Measurements from ENCODE around the gene EIF2D.
"Not testable (repeated sequence)": the region's sequence is repeated elsewhere in the genome, so short reads cannot be mapped to it uniquely, and the experiment has no call there.

The EIF2D gene

GRCh38 chr1:206635080-206635977 lies 23.1 kb upstream of the EIF2D start, which contains the start of gene DYRK3:
Gene DYRK3, plus strand, starts transcription at chr1:206635536. Its CDS starts 168 bp downstream, at chr1:206635704.
- peak; percentile 85 for DNase-seq

GRCh38 chr1:206634365-206635079 lies 22.3 kb upstream of the EIF2D start:
- DNase-seq, result peak; percentile 73

GRCh38 chr1:206633708-206634121 lies 21.4 kb upstream of the EIF2D start:
- DNase-seq, result no peak

DNA sequence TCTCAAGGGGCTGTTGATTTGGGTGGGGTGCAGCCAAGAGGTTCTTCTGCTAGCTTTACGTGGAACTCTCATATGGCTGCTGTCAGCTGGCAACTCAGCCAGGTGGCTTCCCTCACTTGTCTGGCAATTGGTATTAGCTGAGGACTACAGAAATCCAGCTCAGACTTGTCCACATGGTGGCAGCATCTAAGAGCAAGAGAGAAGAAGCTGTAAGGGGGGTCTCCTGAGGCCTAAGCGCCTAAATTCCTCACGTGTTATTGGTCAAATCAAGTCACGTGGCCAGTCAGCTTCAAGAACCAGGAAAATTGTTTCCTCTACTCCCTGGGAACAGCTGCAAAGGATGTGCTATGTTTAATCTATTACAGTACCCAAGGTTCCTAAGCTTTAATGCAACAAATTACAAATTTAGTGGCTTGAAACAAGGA lies 18.8 kb upstream of the EIF2D start:
- peak; percentile 6 for DNase-seq

DNA sequence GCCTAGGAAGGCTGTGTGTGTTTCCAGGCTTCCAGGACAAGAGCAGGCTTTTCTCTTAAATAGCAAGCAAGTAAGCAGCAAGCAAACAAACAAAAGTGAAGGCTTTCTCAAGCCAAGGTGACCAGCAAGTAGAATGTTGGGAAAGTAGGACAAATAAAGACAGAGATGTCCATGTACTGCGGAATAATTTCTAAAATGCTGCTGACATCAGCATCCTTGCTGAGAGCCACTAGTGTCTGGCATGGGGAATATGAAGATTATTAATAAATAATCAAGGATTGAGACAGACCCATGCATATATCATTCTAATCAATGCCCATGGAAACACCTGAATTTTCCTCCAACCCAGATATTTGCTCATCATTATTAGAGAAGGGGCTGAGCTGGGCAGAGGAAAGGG lies 16.7 kb upstream of the EIF2D start:
- no peak for DNase-seq

- DNase-seq, result not testable (repeated sequence)
Measured at GRCh38 chr1:206626396-206626795, 14.1 kb upstream of the EIF2D start.

DNA sequence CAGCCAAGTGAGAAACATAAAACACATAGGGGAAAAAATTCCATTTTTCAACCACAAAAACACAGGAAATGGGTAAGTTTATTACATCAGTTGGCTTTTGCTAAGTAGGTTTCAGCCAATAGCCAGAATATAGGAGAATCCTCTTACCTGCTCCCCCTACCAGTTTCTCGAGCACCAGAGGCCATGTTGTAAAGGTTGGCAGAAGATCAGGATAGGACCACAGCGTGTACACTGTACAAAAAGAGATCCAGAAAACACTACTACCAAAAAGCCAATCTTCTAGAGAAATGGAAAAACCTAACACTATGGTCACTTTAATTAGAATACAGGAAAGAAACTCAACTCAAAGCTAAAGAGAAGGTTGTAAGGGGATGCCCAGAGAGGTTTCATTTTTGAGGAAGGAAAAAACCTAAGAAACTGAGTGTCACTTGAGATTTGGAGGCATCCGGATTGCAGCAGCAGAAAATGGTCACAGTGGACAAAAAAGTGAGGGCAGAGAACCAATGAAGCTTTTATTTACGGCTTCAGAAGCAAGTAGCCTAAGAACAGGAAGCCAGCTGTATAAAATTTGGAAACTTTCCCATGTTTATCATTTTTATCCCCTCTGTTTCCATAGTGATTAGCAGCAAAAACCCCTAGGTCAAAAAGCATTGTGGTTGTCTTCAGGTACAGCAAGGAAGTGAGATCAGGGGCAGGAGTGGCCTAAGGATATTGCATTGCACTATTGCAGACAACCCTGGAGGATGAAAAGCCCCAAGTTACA lies 2.9 kb downstream of the EIF2D start:
- DNase-seq, result no peak

DNA sequence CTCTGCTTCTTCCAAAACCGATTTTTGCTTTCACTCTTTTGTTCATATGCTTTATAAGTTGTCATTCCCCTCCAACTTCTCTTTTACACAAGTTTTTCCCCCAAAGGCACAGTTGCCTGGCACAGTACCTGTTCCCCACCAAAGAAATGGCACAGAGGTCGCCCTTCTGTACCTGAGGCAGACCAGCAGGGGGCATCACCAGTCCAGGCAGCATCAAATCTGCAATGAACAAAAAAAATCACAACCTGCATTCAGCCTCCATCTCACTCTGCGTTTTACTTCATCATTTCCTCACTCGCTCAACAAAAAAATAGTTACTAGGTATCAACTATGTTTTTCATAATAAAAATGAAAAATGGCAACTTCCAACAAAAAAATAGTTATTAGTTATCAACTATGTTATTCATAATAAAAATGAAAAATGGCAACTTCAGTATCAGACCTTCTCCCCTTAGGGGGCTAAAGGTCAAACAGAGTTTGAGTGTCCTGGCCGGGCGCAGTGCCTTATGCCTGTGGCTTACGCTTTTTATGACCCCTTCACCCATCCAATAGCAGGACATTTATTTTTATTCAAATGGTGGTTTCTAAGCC lies 4.1 kb downstream of the EIF2D start:
- DNase-seq, result peak; percentile 61

DNA sequence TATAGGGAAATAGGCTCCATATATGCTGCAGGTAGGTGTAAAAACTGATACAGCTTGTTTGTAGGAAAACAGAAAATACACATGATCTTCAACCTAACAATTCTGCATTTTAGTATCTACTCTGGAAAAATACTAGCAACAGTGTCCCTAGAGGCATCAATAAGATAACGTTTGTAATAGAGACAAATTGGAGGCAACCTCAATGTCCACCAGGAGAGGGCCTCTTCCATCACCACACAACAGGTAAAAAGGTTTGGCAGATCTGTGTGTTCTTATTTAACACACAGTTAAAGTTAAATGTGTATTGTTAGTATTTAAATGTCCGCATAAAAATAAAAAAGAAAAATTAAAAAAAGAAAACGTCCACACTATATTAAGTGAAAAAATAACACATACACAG lies 5.4 kb downstream of the EIF2D start:
- no peak for DNase-seq

- no peak for DNase-seq
Measured at GRCh38 chr1:206604861-206605260, 7.4 kb downstream of the EIF2D start.

DNA sequence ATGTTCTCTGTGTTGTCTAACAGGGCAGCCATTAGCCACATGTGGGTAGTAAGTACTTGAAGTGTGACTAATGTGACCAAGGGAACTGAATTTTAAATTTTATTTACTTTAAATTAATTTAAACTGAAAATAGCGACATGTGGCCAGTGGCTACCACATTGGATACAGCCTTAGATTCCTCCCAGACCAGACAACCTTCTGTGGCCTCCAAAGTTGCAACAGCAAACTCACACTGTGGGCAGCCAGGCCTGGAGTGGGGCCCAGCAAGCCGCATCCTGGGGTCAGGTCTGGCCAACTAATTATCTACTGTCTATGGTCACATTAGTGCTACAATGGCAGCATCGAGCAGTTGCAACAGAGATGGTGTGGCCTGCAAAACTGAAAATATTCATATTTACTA lies 11.7 kb downstream of the EIF2D start:
- no peak for DNase-seq

- no peak for DNase-seq
Measured at GRCh38 chr1:206596319-206596666, 16.0 kb downstream of the EIF2D start.

- no peak for DNase-seq
Measured at GRCh38 chr1:206595581-206596318, 16.5 kb downstream of the EIF2D start.

DNA sequence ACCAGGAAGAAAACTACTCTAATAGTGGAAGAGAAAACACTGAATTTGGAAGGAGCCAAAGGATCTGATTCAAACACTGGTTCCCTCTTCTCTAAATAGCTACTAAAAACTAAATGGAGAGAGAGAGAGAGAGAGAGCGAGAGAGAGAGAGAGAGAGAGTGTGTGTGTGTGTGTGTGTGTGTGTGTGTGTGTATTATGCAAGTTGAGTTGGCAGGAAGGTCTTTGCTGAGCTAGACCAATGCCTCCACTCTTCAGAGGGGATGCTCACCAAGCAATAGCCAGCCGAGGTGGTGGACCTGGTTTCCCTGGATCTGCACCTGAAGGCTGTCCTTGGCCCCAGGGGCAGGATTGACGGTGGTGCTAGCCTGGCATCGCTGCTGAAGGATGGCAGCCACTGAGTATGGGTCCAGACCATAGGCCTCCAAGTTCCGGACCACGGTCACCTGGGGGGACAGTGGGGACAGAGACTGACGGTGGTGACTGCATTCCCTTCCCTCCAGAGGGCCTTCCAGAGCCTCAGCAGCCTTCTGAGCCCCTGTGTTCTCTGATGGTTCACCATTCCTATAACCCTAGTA lies 18.8 kb downstream of the EIF2D start:
- DNase-seq, result no peak

GRCh38 chr1:206591696-206592095 lies 20.6 kb downstream of the EIF2D start:
- no peak for DNase-seq

DNA sequence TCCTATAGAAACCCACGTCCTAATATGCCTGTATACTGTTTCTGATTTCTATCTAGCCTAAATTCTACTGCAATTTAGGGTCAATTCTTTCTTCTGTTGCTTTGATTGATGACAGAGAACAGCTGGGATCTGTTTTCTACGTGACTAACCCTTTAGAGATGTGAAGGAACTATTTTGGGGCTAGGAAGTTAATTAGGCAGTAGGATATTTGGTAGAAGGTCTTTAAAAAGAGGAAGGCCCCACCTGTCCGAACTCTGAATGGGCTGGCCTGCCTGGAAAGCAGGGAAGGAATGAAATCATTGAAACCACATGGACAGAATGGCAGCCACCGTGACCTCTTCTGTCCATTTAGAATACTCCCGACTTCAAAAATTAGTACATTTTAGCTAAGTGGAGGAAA lies 21.0 kb downstream of the EIF2D start:
- no peak for DNase-seq

DNA sequence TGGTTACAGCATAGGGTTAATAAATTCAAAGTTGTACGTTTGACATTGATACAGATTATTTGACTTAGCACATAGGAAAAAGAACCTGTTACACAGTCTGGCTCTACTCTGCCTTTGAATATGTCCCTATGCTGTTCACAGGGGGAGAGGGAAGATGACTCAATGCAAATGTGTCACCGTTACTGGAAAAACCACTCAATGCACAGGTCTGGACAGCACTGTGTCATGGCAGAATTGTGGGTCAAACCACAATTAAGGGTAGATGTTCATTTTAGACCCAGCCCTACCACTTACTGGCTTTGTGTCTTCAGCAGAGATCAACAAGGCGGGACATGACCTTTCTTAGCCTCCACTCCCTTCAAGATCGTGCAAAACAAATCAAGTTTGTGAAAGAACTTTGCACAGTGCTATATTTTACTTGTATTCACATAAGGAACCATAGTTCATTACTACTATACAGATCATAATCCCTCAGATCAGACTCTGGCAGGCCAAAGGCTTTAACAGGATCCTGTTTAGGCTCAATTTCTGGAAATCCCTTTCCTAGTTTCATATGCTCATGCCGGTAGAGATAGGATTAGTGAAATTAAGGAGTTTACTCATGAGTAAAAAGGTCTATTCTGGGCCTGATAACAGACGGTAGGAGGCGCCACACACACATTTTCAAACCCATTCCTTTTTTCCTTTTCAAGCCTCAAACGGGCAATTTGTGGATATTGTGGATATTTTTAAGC lies 22.1 kb downstream of the EIF2D start:
- DNase-seq, result no peak

GRCh38 chr1:206589206-206589605 lies 23.1 kb downstream of the EIF2D start:
- no peak for DNase-seq

DNA sequence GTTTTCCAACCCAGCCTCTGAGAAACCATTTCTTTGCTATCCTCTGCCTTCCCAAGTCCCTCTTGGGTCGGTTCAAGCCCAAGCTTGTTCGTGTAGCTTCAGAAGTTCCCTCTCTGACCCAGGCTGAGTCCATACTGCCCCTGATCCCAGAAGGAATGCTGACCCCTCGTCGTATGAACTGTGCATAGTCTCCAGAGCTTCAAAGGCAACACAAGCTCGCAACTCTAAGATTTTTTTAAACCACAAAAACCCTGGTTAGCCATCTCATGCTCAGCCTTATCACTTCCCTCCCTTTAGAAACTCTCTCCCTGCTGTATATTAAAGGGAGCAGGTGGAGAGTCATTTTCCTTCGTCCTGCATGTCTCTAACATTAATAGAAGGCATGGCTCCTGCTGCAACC lies 23.8 kb downstream of the EIF2D start:
- DNase-seq, result no peak

DNA sequence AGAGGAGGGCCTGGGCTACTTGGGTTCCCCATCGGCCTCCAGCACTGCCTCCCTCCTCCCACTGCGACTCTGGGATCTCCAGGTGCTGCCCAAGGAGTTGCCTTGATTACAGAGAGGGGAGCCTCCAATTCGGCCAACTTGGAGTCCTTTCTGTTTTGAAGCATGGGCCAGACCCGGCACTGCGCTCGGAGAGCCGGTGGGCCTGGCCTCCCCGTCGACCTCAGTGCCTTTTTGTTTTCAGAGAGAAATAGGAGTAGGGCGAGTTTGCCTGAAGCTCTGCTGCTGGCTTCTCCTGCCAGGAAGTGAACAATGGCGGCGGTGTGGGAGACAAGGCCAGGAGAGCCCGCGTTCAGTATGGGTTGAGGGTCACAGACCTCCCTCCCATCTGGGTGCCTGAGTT lies 24.4 kb downstream of the EIF2D start:
- DNase-seq, result no peak
